Measurements from ENCODE around the gene NEDD9. TPM values are rescaled to one million over a fixed set of nuclear protein-coding genes. Genes with fewer than 3 reads are reported as not detected.

The NEDD9 gene
- total and polyA plus RNA-seq, 2 of the 13 experiments (the other 11 are each of a cell fraction or from before 2014, with no cell fraction given) = 27.1 to 389 TPM

DNA sequence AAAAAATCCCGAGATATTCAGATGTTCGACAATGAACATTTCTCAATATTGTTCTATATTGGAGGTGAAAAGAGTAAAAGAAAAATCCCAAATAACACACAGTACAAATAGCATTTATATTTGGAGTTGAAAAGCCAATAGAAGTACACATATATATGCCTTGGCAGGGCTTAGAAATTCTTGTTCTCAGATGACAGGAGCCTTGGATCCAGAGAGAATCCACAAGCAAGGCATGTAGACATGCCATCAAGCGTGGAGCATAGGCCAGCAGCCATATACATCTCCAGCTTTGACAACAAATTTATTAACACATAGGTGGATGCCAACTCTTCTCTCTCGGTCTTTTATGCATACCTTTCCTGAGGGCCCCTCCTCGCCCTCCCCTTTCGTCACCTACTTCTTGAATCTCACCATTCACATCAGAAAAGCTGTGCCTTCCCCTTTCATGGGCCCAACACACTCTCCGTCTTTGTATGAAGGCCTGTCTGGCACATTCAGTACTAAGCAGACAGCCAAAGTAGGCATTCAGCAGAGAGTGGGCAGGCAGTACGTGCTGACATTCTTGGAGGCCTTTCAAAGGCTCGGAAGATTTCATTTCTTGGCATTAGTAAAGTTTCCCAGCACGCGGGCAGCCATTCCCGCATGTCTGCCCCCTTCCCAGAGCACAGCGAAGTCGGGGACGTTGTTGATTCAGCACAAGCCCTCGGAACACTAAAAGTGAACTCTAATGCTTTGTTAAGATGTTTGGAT, 18.2 kb downstream of the NEDD9 start (continued):
- TF ChIP-seq, protein P1, sequence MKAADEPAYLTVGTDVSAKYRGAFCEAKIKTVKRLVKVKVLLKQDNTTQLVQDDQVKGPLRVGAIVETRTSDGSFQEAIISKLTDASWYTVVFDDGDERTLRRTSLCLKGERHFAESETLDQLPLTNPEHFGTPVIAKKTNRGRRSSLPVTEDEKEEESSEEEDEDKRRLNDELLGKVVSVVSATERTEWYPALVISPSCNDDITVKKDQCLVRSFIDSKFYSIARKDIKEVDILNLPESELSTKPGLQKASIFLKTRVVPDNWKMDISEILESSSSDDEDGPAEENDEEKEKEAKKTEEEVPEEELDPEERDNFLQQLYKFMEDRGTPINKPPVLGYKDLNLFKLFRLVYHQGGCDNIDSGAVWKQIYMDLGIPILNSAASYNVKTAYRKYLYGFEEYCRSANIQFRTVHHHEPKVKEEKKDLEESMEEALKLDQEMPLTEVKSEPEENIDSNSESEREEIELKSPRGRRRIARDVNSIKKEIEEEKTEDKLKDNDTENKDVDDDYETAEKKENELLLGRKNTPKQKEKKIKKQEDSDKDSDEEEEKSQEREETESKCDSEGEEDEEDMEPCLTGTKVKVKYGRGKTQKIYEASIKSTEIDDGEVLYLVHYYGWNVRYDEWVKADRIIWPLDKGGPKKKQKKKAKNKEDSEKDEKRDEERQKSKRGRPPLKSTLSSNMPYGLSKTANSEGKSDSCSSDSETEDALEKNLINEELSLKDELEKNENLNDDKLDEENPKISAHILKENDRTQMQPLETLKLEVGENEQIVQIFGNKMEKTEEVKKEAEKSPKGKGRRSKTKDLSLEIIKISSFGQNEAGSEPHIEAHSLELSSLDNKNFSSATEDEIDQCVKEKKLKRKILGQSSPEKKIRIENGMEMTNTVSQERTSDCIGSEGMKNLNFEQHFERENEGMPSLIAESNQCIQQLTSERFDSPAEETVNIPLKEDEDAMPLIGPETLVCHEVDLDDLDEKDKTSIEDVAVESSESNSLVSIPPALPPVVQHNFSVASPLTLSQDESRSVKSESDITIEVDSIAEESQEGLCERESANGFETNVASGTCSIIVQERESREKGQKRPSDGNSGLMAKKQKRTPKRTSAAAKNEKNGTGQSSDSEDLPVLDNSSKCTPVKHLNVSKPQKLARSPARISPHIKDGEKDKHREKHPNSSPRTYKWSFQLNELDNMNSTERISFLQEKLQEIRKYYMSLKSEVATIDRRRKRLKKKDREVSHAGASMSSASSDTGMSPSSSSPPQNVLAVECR (CRISPR knock-in tag; IDR thresholded peaks at IDR 0.05; ENCODE audit: borderline replicate concordance) = no peak
- TF ChIP-seq, protein P2, sequence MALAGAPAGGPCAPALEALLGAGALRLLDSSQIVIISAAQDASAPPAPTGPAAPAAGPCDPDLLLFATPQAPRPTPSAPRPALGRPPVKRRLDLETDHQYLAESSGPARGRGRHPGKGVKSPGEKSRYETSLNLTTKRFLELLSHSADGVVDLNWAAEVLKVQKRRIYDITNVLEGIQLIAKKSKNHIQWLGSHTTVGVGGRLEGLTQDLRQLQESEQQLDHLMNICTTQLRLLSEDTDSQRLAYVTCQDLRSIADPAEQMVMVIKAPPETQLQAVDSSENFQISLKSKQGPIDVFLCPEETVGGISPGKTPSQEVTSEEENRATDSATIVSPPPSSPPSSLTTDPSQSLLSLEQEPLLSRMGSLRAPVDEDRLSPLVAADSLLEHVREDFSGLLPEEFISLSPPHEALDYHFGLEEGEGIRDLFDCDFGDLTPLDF (CRISPR knock-in tag; IDR thresholded peaks at IDR 0.05) = no peak
- no peak for TF ChIP-seq AKAP8 (CRISPR knock-in tag; IDR thresholded peaks at IDR 0.05)
- TF ChIP-seq, protein P3, sequence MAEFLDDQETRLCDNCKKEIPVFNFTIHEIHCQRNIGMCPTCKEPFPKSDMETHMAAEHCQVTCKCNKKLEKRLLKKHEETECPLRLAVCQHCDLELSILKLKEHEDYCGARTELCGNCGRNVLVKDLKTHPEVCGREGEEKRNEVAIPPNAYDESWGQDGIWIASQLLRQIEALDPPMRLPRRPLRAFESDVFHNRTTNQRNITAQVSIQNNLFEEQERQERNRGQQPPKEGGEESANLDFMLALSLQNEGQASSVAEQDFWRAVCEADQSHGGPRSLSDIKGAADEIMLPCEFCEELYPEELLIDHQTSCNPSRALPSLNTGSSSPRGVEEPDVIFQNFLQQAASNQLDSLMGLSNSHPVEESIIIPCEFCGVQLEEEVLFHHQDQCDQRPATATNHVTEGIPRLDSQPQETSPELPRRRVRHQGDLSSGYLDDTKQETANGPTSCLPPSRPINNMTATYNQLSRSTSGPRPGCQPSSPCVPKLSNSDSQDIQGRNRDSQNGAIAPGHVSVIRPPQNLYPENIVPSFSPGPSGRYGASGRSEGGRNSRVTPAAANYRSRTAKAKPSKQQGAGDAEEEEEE (CRISPR knock-in tag; IDR thresholded peaks at IDR 0.05; ENCODE audit: borderline replicate concordance) = no peak
- TF ChIP-seq, protein P4, sequence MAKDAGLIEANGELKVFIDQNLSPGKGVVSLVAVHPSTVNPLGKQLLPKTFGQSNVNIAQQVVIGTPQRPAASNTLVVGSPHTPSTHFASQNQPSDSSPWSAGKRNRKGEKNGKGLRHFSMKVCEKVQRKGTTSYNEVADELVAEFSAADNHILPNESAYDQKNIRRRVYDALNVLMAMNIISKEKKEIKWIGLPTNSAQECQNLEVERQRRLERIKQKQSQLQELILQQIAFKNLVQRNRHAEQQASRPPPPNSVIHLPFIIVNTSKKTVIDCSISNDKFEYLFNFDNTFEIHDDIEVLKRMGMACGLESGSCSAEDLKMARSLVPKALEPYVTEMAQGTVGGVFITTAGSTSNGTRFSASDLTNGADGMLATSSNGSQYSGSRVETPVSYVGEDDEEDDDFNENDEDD (CRISPR knock-in tag; IDR thresholded peaks at IDR 0.05; ENCODE audit: borderline replicate concordance) = no peak
- TF ChIP-seq, protein P5, sequence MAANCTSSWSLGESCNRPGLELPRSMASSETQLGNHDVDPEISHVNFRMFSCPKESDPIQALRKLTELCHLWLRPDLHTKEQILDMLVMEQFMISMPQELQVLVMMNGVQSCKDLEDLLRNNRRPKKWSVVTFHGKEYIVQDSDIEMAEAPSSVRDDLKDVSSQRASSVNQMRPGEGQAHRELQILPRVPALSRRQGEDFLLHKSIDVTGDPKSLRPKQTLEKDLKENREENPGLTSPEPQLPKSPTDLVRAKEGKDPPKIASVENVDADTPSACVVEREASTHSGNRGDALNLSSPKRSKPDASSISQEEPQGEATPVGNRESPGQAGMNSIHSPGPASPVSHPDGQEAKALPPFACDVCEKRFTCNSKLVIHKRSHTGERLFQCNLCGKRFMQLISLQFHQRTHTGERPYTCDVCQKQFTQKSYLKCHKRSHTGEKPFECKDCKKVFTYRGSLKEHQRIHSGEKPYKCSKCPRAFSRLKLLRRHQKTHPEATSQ (CRISPR knock-in tag; IDR thresholded peaks at IDR 0.05; ENCODE audit: borderline replicate concordance) = no peak
- no peak for TF ChIP-seq ZFP36 (IDR thresholded peaks at IDR 0.05; ENCODE audit: borderline replicate concordance, low read depth, low read length, partially characterized antibody)
- TF ChIP-seq TGIF2 (CRISPR knock-in tag; IDR thresholded peaks at IDR 0.05) = 0 out of 2 replicates have a peak, but pooled peaks have one; percentile 33
- TF ChIP-seq, protein P6, sequence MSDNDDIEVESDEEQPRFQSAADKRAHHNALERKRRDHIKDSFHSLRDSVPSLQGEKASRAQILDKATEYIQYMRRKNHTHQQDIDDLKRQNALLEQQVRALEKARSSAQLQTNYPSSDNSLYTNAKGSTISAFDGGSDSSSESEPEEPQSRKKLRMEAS (IDR thresholded peaks at IDR 0.05) = 0 out of 2 replicates have a peak, but pooled peaks have one; percentile 23
- TF ChIP-seq TARDBP (CRISPR knock-in tag; IDR thresholded peaks at IDR 0.05) = no peak
- TF ChIP-seq SCMH1 (CRISPR knock-in tag; IDR thresholded peaks at IDR 0.05; ENCODE audit: borderline replicate concordance) = no peak
- TF ChIP-seq, protein P7, sequence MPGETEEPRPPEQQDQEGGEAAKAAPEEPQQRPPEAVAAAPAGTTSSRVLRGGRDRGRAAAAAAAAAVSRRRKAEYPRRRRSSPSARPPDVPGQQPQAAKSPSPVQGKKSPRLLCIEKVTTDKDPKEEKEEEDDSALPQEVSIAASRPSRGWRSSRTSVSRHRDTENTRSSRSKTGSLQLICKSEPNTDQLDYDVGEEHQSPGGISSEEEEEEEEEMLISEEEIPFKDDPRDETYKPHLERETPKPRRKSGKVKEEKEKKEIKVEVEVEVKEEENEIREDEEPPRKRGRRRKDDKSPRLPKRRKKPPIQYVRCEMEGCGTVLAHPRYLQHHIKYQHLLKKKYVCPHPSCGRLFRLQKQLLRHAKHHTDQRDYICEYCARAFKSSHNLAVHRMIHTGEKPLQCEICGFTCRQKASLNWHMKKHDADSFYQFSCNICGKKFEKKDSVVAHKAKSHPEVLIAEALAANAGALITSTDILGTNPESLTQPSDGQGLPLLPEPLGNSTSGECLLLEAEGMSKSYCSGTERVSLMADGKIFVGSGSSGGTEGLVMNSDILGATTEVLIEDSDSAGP (CRISPR knock-in tag; IDR thresholded peaks at IDR 0.05; ENCODE audit: borderline replicate concordance) = no peak
- no peak for TF ChIP-seq TBP (CRISPR knock-in tag; IDR thresholded peaks at IDR 0.05)
- TF ChIP-seq ARID2 (CRISPR knock-in tag; IDR thresholded peaks at IDR 0.05; ENCODE audit: borderline replicate concordance) = no peak
- no peak for TF ChIP-seq HNRNPL (IDR thresholded peaks at IDR 0.05; ENCODE audit: low read depth, low read length)
- TF ChIP-seq TCF7L2 (IDR thresholded peaks at IDR 0.05; ENCODE audit: low read depth, low read length) = no peak

Data from HepG2 (cell line).